Measurements from ENCODE around the gene SVOP. TPM values are rescaled to one million over a fixed set of nuclear protein-coding genes. Genes with fewer than 3 reads are reported as not detected.

Gene SVOP
- total and polyA plus RNA-seq, 2 donors (not counting 1 experiment from before 2014, with no cell fraction given): not detected

GRCh38 chr12:109052414-109053323, 31.8 kb upstream of the SVOP start, which contains the start of gene USP30:
Gene USP30 (plus strand): TSS chr12:109052576. CDS start chr12:109052679, 103 bp downstream.
- H3K4me1 ChIP-seq (ENCODE audit: control insufficient read depth in 2 of 2, insufficient read depth in 2 of 2, low read length in 2 of 2): peaks cover 8 to 24% of the 10 kb centered on the region in 2 donors
- Mint-ChIP-seq H3K4me1 (peaks cover 22% of the 10 kb centered on the region), H3K27ac (peak within 1 kb of the TSS; percentile 92), H3K9me3 (ENCODE audit: insufficient read depth) (no peaks in the 10 kb centered on the region), H3K4me3 (peak within 1 kb of the TSS; percentile 90), H3K27me3 (no peaks in the 10 kb centered on the region)
- peak within 1 kb of the TSS; percentile 98 for H2AFZ ChIP-seq (ENCODE audit: insufficient read depth, low read depth, low read length, poor library complexity, severe bottlenecking)
- DNase-seq: peak; percentile 92
- H3K79me2 ChIP-seq (ENCODE audit: control insufficient read depth, insufficient read depth, low read length): peaks cover 12% of the 10 kb centered on the region
- no peaks in the 10 kb centered on the region for H3K9me3 ChIP-seq (ENCODE audit: control extremely low read depth in 1 of 3, control insufficient read depth in 2 of 3, insufficient read depth in 1 of 3, low read length in 2 of 3)
- intact Hi-C loops (cut with micrococcal nuclease): loop anchor here (1.0 to 5.0 kb wide), 5 partner anchors 41 to 537 kb away; partner anchors contain the start of genes ALKBH2, CORO1C, FICD and SSH1
- no peaks in the 10 kb centered on the region for H4K20me1 ChIP-seq (ENCODE audit: control insufficient read depth, insufficient read depth, low read length, poor library complexity, severe bottlenecking)
- TF ChIP-seq EZH2 (IDR thresholded peaks at IDR 0.05; ENCODE audit: borderline replicate concordance, insufficient read depth, low read depth, low read length, poor library complexity, severe bottlenecking) (no peak), CTCF (IDR thresholded peaks at IDR 0.05) (no peak)
- H3K27me3 ChIP-seq (replicated peaks in 1 of 4; ENCODE audit: control extremely low read depth in 1 of 4, control insufficient read depth in 3 of 4, insufficient read depth in 4 of 4, low read length in 3 of 4): no peaks in the 10 kb centered on the region
- ATAC-seq (ENCODE audit: low read depth): peak; percentile 86
- H3K4me2 ChIP-seq (replicated peaks; ENCODE audit: low read depth, low read length, poor library complexity, severe bottlenecking): peak within 1 kb of the TSS; percentile 87
- H3K4me3 ChIP-seq (ENCODE audit: control extremely low read depth in 1 of 5, extremely low read depth in 1 of 5, insufficient read depth in 1 of 5, low read depth in 2 of 5, low read length in 4 of 5): peak within 1 kb of the TSS; percentile 75 to 94 (median 89)
- peak within 1 kb of the TSS; percentile 94 for H3K9ac ChIP-seq (ENCODE audit: low read length)
- ChIA-PET POLR2A (interaction anchor here (0.6 kb wide), 1 partner anchor 836 kb away, joined by 4 read pairs; no protein-coding TSS in a partner anchor), CTCF (interaction anchor here (1.0 to 1.3 kb wide), 2 partner anchors 40 to 60 kb away, joined by 3 to 6 read pairs; partner anchors contain the start of gene ALKBH2)
- H3K27ac ChIP-seq (ENCODE audit: low read length in 2 of 2): peak within 1 kb of the TSS; percentile 78 to 82
- H3K36me3 ChIP-seq (replicated peaks in 1 of 2; ENCODE audit: control extremely low read depth in 1 of 2, control insufficient read depth in 1 of 2, extremely low read depth in 1 of 2, insufficient read depth in 2 of 2, low read length in 1 of 2): peaks cover 0 to 3% of the 10 kb centered on the region in 2 experiments
- under 1% methylated on average over 60 of the region's 61 CpGs for WGBS (ENCODE audit: insufficient coverage)

Measured in B cell (primary cell).